ENCODE data around the gene FPGT.
"Not testable (repeated sequence)": the region's sequence is repeated elsewhere in the genome, so short reads cannot be mapped to it uniquely, and the experiment has no call there.

Gene FPGT

GRCh38 chr1:74197657-74198552 lies at the start of gene FPGT, which contains the start of gene LRRIQ3:
Gene FPGT, plus strand, starts transcription at chr1:74198242. Its CDS starts 37 bp downstream, at chr1:74198279.
Gene LRRIQ3, minus strand, starts transcription at chr1:74198176. Its CDS starts 14,492 bp downstream, at chr1:74183684.
- DNase-seq: peak; percentile 97

- DNase-seq: no peak
These were observed 38.0 kb upstream of the FPGT start for GRCh38 chr1:74160046-74160445.

- DNase-seq: no peak
These were observed 36.5 kb upstream of the FPGT start for GRCh38 chr1:74161497-74161896.

- no peak for DNase-seq
These were observed 35.7 kb upstream of the FPGT start for GRCh38 chr1:74162333-74162732.

- not testable (repeated sequence) for DNase-seq
These were observed 23.6 kb upstream of the FPGT start for GRCh38 chr1:74174423-74174822.

GRCh38 chr1:74180490-74180889 lies 17.6 kb upstream of the FPGT start:
- DNase-seq: no peak

- peak; percentile 12 for DNase-seq
These were observed 4.1 kb upstream of the FPGT start for GRCh38 chr1:74193908-74194307.

GRCh38 chr1:74195339-74195738 lies 2.7 kb upstream of the FPGT start:
- no peak for DNase-seq

GRCh38 chr1:74197255-74197654 lies 787 bp upstream of the FPGT start:
- no peak for DNase-seq

- DNase-seq: no peak
These were observed 1.5 kb downstream of the FPGT start for GRCh38 chr1:74199504-74199903.

GRCh38 chr1:74205266-74205665 lies 7.2 kb downstream of the FPGT start:
- DNase-seq: no peak

GRCh38 chr1:74215229-74215628 lies 17.2 kb downstream of the FPGT start:
- no peak for DNase-seq

GRCh38 chr1:74222701-74223100 lies 24.7 kb downstream of the FPGT start:
- DNase-seq: no peak

GRCh38 chr1:74223453-74223852 lies 25.4 kb downstream of the FPGT start:
- no peak for DNase-seq

- DNase-seq: no peak
These were observed 37.1 kb downstream of the FPGT start, which contains the start of gene TNNI3K for GRCh38 chr1:74235153-74235552. Gene TNNI3K, plus strand, starts transcription at chr1:74235387. Its CDS starts 65 bp downstream, at chr1:74235452.

GRCh38 chr1:74236440-74236839 lies 38.4 kb downstream of the FPGT start:
- DNase-seq: no peak

- no peak for DNase-seq
These were observed 39.0 kb downstream of the FPGT start for GRCh38 chr1:74237035-74237434.

- no peak for DNase-seq
These were observed 39.7 kb downstream of the FPGT start for GRCh38 chr1:74237787-74238186.

GRCh38 chr1:74245168-74245772 lies 47.2 kb downstream of the FPGT start:
- no peak for DNase-seq

GRCh38 chr1:74246315-74246714 lies 48.3 kb downstream of the FPGT start:
- DNase-seq: no peak

GRCh38 chr1:74247881-74248528 lies 50.0 kb downstream of the FPGT start:
- DNase-seq: no peak

GRCh38 chr1:74253243-74253824 lies 55.3 kb downstream of the FPGT start:
- not testable (repeated sequence) for DNase-seq
